Stimulated activated memory B cell treated with anti-CD40 and anti-IgM and Interleukin-4, amounts not matched to agents 10 μg/mL and 1 μg/mL and 100 μg/mL, for 72 hours (primary cell): ENCODE data around the gene CLPTM1.
A peak's percentile ranks its signal among the peaks of the same experiment; 100 is the strongest.
"Not testable (repeated sequence)": the region's sequence is repeated elsewhere in the genome, so short reads cannot be mapped to it uniquely, and the experiment has no call there.

Experiments used
- ATAC-seq: fragments of 150-1000 bp; cut with Tn5 transposase; 2 replicates; pipeline ENCODE4 v1.10.0; 2021
- H3K27ac Mint-ChIP-seq: one replicate; pipeline ENCODE4 v1.8.0; 2022; ENCODE audit warnings: mild to moderate bottlenecking, mixed read lengths
- H3K27me3 Mint-ChIP-seq: one replicate; pipeline ENCODE4 v1.8.0; 2022; ENCODE audit warnings: mixed read lengths
- H3K36me3 Mint-ChIP-seq: one replicate; pipeline ENCODE4 v1.8.0; 2022; ENCODE audit warnings: mixed read lengths
- H3K4me1 Mint-ChIP-seq: one replicate; pipeline ENCODE4 v1.8.0; 2022; ENCODE audit warnings: mixed read lengths
- H3K4me3 Mint-ChIP-seq: one replicate; pipeline ENCODE4 v1.8.0; 2022; ENCODE audit warnings: mild to moderate bottlenecking, moderate library complexity, mixed read lengths
- H3K9me3 Mint-ChIP-seq: one replicate; pipeline ENCODE4 v1.8.0; 2022; ENCODE audit warnings: mixed read lengths

CLPTM1 gene

GRCh38 chr19:44987148-44987675, 32.0 kb downstream of the CLPTM1 start:
- no peak overlapping the region for H3K4me3 Mint-ChIP-seq
- H3K27ac Mint-ChIP-seq: peak overlapping the region; percentile 76
- peaks cover 27% of the 10 kb centered on the region for H3K4me1 Mint-ChIP-seq
- H3K36me3 Mint-ChIP-seq: peaks cover 72% of the 10 kb centered on the region
- no peaks in the 10 kb centered on the region for H3K27me3 Mint-ChIP-seq
- H3K9me3 Mint-ChIP-seq: no peaks in the 10 kb centered on the region
- no peak for ATAC-seq

- peak overlapping the region; percentile 76 for H3K27ac Mint-ChIP-seq
- H3K4me3 Mint-ChIP-seq: no peak overlapping the region
- ATAC-seq: no peak
- peaks cover 66% of the 10 kb centered on the region for H3K36me3 Mint-ChIP-seq
- H3K27me3 Mint-ChIP-seq: no peaks in the 10 kb centered on the region
- H3K4me1 Mint-ChIP-seq: peaks cover 27% of the 10 kb centered on the region
- H3K9me3 Mint-ChIP-seq: no peaks in the 10 kb centered on the region
These were observed 33.1 kb downstream of the CLPTM1 start for GRCh38 chr19:44988273-44988672.

DNA sequence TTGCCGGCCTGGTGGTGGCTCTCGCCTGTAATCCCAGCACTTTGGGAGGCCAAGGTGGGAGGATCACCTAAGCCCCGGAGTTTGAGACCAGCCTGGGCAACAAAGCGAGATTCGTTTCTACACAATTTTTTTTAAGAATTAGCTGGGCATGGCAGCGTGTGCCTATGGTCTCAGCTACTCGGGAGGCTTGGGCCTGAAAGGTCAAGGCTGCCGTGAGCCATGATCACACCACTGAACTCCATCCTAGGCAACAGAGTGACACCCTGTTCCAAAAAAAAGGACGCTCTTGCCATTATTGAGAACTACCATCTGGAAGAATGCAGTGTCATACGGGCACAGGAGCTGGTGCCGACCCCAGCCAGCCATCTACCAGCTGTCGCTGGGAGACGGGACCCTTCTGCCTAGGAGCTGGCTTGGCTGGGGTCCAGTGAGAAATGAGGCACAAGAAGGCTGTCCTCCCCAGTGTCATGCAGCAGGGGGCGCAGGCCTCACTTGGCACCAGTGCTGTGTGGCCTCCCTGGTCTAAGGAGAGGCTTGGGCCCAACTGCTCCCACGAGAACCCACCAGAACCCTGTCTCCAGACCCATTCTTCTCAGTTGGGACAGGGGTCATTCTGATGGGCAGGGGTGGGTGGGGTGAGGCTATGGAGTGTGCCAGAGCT, 33.8 kb downstream of the CLPTM1 start:
- Mint-ChIP-seq H3K4me3 (no peak overlapping the region), H3K27me3 (no peaks in the 10 kb centered on the region), H3K27ac (peak overlapping the region; percentile 37)

GRCh38 chr19:44990459-44990858, 35.3 kb downstream of the CLPTM1 start:
- peaks cover 58% of the 10 kb centered on the region for H3K36me3 Mint-ChIP-seq
- no peak overlapping the region for H3K4me3 Mint-ChIP-seq
- peaks cover 34% of the 10 kb centered on the region for H3K4me1 Mint-ChIP-seq

More for the DNA sequence above, 33.8 kb downstream of the CLPTM1 start:
- H3K9me3 Mint-ChIP-seq: no peaks in the 10 kb centered on the region
- H3K4me1 Mint-ChIP-seq: peaks cover 27% of the 10 kb centered on the region
- ATAC-seq: peak; percentile 75
- H3K36me3 Mint-ChIP-seq: peaks cover 67% of the 10 kb centered on the region

GRCh38 chr19:44990966-44991365, 35.8 kb downstream of the CLPTM1 start:
- Mint-ChIP-seq H3K27ac (peak overlapping the region; percentile 48), H3K9me3 (no peaks in the 10 kb centered on the region), H3K36me3 (peaks cover 53% of the 10 kb centered on the region), H3K4me1 (peaks cover 34% of the 10 kb centered on the region), H3K27me3 (no peaks in the 10 kb centered on the region), H3K4me3 (no peak overlapping the region)
- no peak for ATAC-seq

More at GRCh38 chr19:44990459-44990858, 35.3 kb downstream of the CLPTM1 start:
- Mint-ChIP-seq H3K27me3 (no peaks in the 10 kb centered on the region), H3K27ac (peak overlapping the region; percentile 48), H3K9me3 (no peaks in the 10 kb centered on the region)
- ATAC-seq: no peak

DNA sequence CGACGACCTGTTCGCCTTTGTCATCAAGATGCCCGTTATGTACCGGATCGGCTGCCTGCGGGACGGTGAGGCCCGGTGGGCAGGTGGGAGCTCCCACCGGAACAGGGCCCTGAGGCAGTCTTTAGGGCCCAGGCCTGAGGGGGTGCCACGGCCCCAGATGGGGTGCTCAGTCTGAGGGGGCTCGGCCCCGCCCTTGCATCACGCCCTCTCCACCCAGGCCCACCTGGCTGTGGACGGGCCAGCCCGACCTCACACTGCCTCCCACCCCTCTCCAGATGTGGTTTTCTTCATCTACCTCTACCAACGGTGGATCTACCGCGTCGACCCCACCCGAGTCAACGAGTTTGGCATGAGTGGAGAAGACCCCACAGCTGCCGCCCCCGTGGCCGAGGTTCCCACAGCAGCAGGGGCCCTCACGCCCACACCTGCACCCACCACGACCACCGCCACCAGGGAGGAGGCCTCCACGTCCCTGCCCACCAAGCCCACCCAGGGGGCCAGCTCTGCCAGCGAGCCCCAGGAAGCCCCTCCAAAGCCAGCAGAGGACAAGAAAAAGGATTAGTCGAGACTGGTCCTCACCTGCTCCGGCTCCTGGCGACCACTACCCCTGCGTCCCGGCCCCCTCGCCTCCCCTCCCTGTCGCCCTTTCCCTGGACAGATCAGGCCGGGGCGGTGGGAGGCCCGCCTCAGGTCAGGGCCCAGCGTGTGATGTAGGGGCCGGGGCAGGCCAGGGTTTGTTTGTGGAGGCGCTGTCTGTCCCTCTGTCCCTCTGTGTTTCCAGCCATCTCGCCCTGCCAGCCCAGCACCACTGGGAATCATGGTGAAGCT, 37.4 kb downstream of the CLPTM1 start:
- peak; percentile 37 for ATAC-seq
- Mint-ChIP-seq H3K27me3 (no peaks in the 10 kb centered on the region), H3K36me3 (peaks cover 39% of the 10 kb centered on the region), H3K9me3 (no peaks in the 10 kb centered on the region), H3K4me3 (no peak overlapping the region), H3K4me1 (peaks cover 26% of the 10 kb centered on the region), H3K27ac (no peak overlapping the region)

GRCh38 chr19:44993526-44993925, 38.3 kb downstream of the CLPTM1 start:
- Mint-ChIP-seq H3K9me3 (no peaks in the 10 kb centered on the region), H3K27ac (no peak overlapping the region), H3K27me3 (no peaks in the 10 kb centered on the region), H3K4me1 (peaks cover 21% of the 10 kb centered on the region), H3K36me3 (peaks cover 34% of the 10 kb centered on the region), H3K4me3 (no peak overlapping the region)
- no peak for ATAC-seq

DNA sequence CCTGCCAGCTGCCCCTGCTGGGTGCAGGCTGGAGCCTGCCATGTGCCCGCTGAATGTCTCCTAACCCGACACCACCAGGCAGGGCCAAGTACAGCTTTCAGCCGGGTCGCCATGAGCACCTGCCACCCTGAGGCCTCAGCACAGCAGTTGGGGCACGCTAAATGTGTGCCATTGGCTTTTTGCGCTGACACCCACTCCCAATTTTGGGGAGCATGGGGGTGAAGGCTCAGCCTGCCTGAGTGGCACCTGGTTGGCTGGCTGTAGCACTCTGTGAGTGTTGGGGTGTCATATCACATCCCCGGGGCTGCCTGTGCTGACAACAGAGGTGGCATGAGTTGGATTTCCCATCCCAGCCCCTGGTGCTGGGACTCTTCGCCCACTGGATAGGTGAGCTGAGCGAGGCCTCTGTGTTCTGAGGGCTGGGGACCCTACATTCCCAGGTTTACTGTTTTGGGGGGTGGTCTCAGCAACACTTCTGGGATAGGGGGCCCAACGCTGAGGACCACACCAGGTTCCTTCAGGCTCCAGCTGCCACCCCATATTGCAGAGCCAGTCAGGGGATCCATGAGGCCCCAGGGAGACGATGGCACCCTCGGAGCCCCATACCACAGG, 38.9 kb downstream of the CLPTM1 start:
- H3K9me3 Mint-ChIP-seq: no peaks in the 10 kb centered on the region
- H3K36me3 Mint-ChIP-seq: peaks cover 30% of the 10 kb centered on the region
- peaks cover 17% of the 10 kb centered on the region for H3K4me1 Mint-ChIP-seq
- H3K4me3 Mint-ChIP-seq: no peak overlapping the region
- no peaks in the 10 kb centered on the region for H3K27me3 Mint-ChIP-seq
- ATAC-seq: no peak
- H3K27ac Mint-ChIP-seq: peak overlapping the region; percentile 73

GRCh38 chr19:44998025-44998424, 42.8 kb downstream of the CLPTM1 start:
- Mint-ChIP-seq H3K36me3 (peaks cover 18% of the 10 kb centered on the region), H3K4me1 (peaks cover 18% of the 10 kb centered on the region), H3K9me3 (no peaks in the 10 kb centered on the region), H3K4me3 (no peak overlapping the region), H3K27ac (no peak overlapping the region), H3K27me3 (no peaks in the 10 kb centered on the region)
- no peak for ATAC-seq

DNA sequence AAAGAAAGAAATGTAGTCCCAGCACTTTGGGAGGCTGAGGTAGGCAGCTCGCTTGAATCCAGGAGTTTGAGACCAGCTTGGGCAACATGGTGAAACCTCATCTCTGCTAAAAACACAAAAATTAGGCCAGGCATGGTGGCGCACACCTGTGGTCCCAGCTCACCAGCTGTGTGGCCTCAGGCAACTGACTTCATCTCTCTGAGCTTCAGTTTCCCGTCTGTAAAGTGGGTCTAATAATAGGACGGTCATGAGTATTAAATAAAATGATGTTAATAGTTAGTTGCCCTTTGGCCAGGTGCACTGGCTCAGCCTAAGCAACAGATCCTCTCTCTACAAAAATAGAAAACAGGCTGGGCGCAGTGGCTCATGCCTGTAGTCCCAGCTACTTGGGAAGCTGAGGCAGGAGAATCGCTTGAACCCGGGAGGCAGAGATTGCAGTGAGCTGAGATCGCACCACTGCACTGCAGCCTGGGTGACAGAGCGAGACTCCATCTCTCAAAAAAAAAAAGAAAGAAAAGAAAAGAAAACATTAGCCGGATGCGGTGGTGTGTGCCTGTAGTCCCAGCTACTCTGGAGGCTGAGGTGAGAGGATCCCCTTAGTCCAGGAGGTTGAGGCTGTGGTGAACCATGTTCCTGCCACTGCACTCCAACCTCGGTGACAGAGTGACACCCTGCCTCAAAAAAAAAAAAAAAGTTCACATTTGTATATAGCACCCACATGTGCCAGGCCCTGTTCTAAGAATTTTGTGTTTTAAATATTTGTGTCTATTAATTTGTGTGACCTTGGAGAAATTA, 44.1 kb downstream of the CLPTM1 start:
- H3K9me3 Mint-ChIP-seq, H3K4me3 Mint-ChIP-seq, H3K27me3 Mint-ChIP-seq, ATAC-seq, H3K27ac Mint-ChIP-seq: not testable (repeated sequence)
- peaks cover 13% of the 10 kb centered on the region for H3K36me3 Mint-ChIP-seq
- H3K4me1 Mint-ChIP-seq: peaks cover 19% of the 10 kb centered on the region

- H3K36me3 Mint-ChIP-seq, ATAC-seq, H3K9me3 Mint-ChIP-seq, H3K27me3 Mint-ChIP-seq: not testable (repeated sequence)
- Mint-ChIP-seq H3K4me3 (peak overlapping the region; percentile 64), H3K4me1 (peaks cover 13% of the 10 kb centered on the region), H3K27ac (peak overlapping the region; percentile 79)
These were observed 45.5 kb downstream of the CLPTM1 start for GRCh38 chr19:45000665-45001064.

- Mint-ChIP-seq H3K27ac (peak within 1 kb of the TSS; percentile 79), H3K4me3 (peak within 1 kb of the TSS; percentile 80), H3K9me3 (no peaks in the 10 kb centered on the region), H3K36me3 (peaks cover 14% of the 10 kb centered on the region), H3K27me3 (no peaks in the 10 kb centered on the region), H3K4me1 (peaks cover 18% of the 10 kb centered on the region)
- peak; percentile 83 for ATAC-seq
These were observed 46.0 kb downstream of the CLPTM1 start, which contains the start of gene RELB for GRCh38 chr19:45001087-45001739. Gene RELB, plus strand, starts transcription at chr19:45001464. Its CDS starts 116 bp downstream, at chr19:45001580.

DNA sequence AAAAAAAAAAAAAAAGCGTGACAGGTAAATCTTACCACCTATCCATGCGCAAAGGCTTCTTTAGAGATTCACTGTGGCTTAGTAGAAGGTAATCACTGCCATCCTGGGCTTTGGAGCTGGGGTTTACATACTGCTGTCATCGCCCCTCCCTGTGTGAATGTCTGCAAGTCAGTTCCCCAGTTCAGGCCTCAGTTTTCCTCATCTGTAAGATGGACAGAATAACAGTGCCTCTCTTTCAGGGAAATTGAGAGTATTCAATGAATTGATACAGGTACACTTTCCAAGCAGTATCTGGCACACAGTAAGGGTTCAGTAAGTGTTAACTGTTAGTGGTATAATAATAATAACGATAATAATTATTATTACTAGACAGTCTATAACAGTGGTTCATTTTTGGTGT, 48.3 kb downstream of the CLPTM1 start:
- H3K4me1 Mint-ChIP-seq: peaks cover 30% of the 10 kb centered on the region
- no peak overlapping the region for H3K4me3 Mint-ChIP-seq
- no peaks in the 10 kb centered on the region for H3K9me3 Mint-ChIP-seq
- ATAC-seq: no peak
- no peak overlapping the region for H3K27ac Mint-ChIP-seq
- peaks cover 30% of the 10 kb centered on the region for H3K36me3 Mint-ChIP-seq
- H3K27me3 Mint-ChIP-seq: no peaks in the 10 kb centered on the region

DNA sequence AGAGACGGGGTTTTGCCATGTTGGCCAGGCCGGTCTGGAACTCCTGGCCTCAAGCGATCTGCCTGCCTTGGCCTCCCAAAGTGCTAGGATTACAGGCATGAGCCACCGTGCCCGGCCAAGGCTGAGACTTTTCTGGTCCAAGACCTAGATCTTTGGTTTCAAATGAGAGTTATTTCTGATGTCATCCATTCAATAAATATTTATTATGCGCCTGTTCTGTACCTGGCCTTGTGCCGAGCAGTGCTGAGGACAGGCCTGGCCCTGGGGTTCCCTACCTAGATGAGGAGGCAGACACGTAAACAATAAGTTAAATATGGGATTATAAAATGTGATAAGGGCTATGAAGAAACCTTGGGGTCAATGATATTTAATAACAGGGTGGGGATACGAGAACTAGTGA, 50.6 kb downstream of the CLPTM1 start:
- no peak for ATAC-seq
- Mint-ChIP-seq H3K4me1 (peaks cover 48% of the 10 kb centered on the region), H3K36me3 (peaks cover 49% of the 10 kb centered on the region), H3K4me3 (no peak overlapping the region), H3K27me3 (no peaks in the 10 kb centered on the region), H3K9me3 (no peaks in the 10 kb centered on the region), H3K27ac (peak overlapping the region; percentile 78)
